ENCODE data around the gene MAP4K1.
A peak's percentile ranks its signal among the peaks of the same experiment; 100 is the strongest.
"Not testable (repeated sequence)": the region's sequence is repeated elsewhere in the genome, so short reads cannot be mapped to it uniquely, and the experiment has no call there.

MAP4K1 gene

DNA sequence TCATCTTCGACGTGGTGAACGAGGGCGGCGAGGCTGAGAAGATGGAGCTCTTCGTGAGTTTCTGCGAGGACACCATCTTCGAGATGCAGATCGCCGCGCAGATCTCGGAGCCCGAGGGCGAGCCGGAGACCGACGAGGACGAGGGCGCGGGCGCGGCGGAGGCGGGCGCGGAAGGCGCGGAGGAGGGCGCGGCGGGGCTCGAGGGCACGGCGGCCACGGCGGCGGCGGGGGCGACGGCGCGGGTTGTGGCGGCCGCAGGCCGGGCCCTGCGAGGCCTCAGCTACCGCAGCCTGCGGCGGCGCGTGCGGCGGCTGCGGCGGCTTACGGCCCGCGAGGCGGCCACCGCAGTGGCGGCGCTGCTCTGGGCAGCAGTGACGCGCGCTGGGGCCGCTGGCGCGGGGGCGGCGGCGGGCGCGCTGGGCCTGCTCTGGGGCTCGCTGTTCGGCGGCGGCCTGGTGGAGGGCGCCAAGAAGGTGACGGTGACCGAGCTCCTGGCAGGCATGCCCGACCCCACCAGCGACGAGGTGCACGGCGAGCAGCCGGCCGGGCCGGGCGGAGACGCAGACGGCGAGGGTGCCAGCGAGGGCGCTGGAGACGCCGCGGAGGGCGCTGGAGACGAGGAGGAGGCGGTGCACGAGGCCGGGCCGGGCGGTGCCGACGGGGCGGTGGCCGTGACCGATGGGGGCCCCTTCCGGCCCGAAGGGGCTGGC, 52.6 kb downstream of the MAP4K1 start:
- Histone ChIP-seq H3K4me3 (ENCODE audit: low read depth, low read length) (peak overlapping the region; percentile 69), H3K4me1 (ENCODE audit: control insufficient read depth, insufficient read depth, low read length, unreplicated experiment) (no peaks in the 10 kb centered on the region), H3K27me3 (ENCODE audit: insufficient read depth, low read length) (peaks cover 4% of the 10 kb centered on the region; the same call in 1 of the 2 replicates), H3K79me2 (ENCODE audit: control insufficient read depth, insufficient read depth, low read length, unreplicated experiment) (no peaks in the 10 kb centered on the region), H3K36me3 (ENCODE audit: insufficient read depth, low read length) (no peaks in the 10 kb centered on the region), H3K27ac (ENCODE audit: low read depth, low read length) (no peak overlapping the region), H2AFZ (ENCODE audit: low read length, unreplicated experiment) (peak overlapping the region; percentile 38)

DNA sequence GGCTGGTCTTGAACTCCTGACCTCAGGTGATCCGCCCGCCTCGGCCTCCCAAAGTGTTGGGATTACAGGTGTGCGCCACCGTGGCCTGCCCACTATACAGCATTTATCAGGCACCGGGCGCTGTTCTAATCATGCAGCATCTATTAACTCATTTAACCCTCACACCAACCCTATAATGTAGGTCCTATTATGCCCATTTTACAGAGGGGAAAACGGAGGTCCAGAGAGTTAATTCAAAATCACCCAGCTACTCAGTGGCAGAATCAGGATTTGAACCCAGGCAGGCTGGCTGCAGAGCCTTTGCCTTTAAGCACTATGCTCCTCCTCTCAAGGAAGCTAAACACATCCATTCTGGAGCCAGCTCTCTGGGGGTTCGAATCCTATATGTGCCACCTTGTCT, 54.3 kb downstream of the MAP4K1 start:
- Histone ChIP-seq H3K36me3 (ENCODE audit: insufficient read depth, low read length) (no peaks in the 10 kb centered on the region), H3K27ac (ENCODE audit: low read depth, low read length) (no peak overlapping the region), H2AFZ (ENCODE audit: low read length, unreplicated experiment) (no peak overlapping the region), H3K4me1 (ENCODE audit: control insufficient read depth, insufficient read depth, low read length, unreplicated experiment) (no peaks in the 10 kb centered on the region), H3K27me3 (ENCODE audit: insufficient read depth, low read length) (peaks cover 4% of the 10 kb centered on the region; the same call in 1 of the 2 replicates), H3K79me2 (ENCODE audit: control insufficient read depth, insufficient read depth, low read length, unreplicated experiment) (no peaks in the 10 kb centered on the region), H3K4me3 (ENCODE audit: low read depth, low read length) (no peak overlapping the region)

- H3K27ac ChIP-seq (ENCODE audit: low read depth, low read length) = no peak overlapping the region
- no peak overlapping the region for H3K4me3 ChIP-seq (ENCODE audit: low read depth, low read length)
- no peaks in the 10 kb centered on the region for H3K79me2 ChIP-seq (ENCODE audit: control insufficient read depth, insufficient read depth, low read length, unreplicated experiment)
- H3K4me1 ChIP-seq (ENCODE audit: control insufficient read depth, insufficient read depth, low read length, unreplicated experiment) = no peaks in the 10 kb centered on the region
- no peak overlapping the region for H2AFZ ChIP-seq (ENCODE audit: low read length, unreplicated experiment)
- H3K36me3 ChIP-seq (ENCODE audit: insufficient read depth, low read length) = no peaks in the 10 kb centered on the region
- H3K27me3 ChIP-seq (ENCODE audit: insufficient read depth, low read length) = peaks cover 4% of the 10 kb centered on the region; the same call in 1 of the 2 replicates
Measured at GRCh38 chr19:38562096-38562495, 55.7 kb downstream of the MAP4K1 start.

DNA sequence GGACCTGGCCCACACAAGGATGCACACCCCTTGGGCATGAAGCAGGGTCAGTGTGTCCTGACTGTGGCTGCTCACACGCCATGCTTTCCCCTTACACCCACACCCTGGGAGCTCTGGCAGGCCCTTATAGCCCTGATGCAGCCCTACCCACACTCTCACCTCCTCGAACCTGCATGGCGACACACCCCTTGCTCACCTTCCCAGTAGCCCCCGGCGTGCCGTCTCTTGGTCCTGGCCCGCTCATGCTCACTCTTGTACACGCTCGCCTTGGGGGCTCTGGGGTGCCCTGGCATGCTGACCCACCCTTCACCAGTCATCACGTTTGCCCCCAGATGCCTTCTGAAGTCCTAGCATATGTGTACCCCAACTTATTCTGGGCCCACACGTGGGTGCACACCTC, 56.1 kb downstream of the MAP4K1 start:
- Histone ChIP-seq H3K36me3 (ENCODE audit: insufficient read depth, low read length) (no peaks in the 10 kb centered on the region), H3K79me2 (ENCODE audit: control insufficient read depth, insufficient read depth, low read length, unreplicated experiment) (no peaks in the 10 kb centered on the region), H3K4me3 (ENCODE audit: low read depth, low read length) (no peak overlapping the region), H3K27me3 (ENCODE audit: insufficient read depth, low read length) (peaks cover 4% of the 10 kb centered on the region; the same call in 1 of the 2 replicates), H3K27ac (ENCODE audit: low read depth, low read length) (no peak overlapping the region), H3K4me1 (ENCODE audit: control insufficient read depth, insufficient read depth, low read length, unreplicated experiment) (no peaks in the 10 kb centered on the region), H2AFZ (ENCODE audit: low read length, unreplicated experiment) (no peak overlapping the region)

- no peak overlapping the region for H2AFZ ChIP-seq (ENCODE audit: low read length, unreplicated experiment)
- no peaks in the 10 kb centered on the region for H3K79me2 ChIP-seq (ENCODE audit: control insufficient read depth, insufficient read depth, low read length, unreplicated experiment)
- H3K36me3 ChIP-seq (ENCODE audit: insufficient read depth, low read length) = no peaks in the 10 kb centered on the region
- no peaks in the 10 kb centered on the region for H3K4me1 ChIP-seq (ENCODE audit: control insufficient read depth, insufficient read depth, low read length, unreplicated experiment)
- H3K27me3 ChIP-seq (ENCODE audit: insufficient read depth, low read length) = peaks cover 4% of the 10 kb centered on the region; the same call in 1 of the 2 replicates
- no peak overlapping the region for H3K27ac ChIP-seq (ENCODE audit: low read depth, low read length)
- H3K4me3 ChIP-seq (ENCODE audit: low read depth, low read length) = no peak overlapping the region
Measured at GRCh38 chr19:38561053-38561606, 56.6 kb downstream of the MAP4K1 start.

DNA sequence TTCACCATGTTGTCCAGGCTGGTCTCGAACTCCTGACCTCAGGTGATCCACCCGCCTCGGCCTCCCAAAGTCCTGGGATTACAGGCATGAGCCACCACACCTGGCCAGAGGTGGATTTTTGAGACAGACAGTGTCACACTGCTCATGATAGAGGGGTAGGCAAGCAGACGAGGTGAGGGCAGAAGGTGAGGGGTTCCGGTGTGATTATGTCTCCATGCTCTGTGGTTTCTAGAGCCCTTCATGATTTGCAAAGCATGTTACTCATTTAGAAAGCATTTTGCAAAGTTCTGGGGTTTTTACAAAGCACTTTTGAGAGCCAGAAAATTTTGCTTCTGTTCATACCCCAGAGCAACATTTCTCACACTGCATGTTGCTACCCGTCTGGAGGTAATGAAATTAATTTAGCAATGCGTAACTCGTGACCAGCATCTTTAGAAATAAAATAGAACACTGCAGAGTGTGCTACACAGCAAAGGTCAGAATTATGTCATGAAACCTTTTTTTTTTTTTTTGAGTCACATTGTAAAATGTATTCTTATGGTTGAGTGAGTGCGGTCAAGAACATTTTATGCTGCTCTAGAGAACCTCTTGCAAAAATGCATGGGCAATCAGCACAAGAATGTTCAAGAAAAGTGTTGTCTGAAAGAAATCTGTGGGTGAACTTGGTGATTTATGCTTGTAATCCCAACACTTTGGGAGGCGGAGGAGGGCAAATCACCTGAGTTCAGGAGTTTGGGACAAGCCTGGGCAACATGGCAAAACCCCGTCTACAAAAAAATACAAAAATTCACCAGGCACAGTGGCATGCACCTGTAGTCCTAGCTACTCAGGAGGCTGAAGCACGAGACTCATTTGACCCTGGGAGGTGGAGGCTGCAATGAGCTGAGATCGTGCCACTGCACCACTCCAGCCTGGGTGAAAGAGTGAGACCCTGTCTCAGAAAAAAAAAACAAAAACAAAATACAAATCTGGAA, 58.0 kb downstream of the MAP4K1 start:
- Histone ChIP-seq H3K4me1 (ENCODE audit: control insufficient read depth, insufficient read depth, low read length, unreplicated experiment) (no peaks in the 10 kb centered on the region), H2AFZ (ENCODE audit: low read length, unreplicated experiment) (no peak overlapping the region), H3K79me2 (ENCODE audit: control insufficient read depth, insufficient read depth, low read length, unreplicated experiment) (no peaks in the 10 kb centered on the region), H3K27ac (ENCODE audit: low read depth, low read length) (no peak overlapping the region), H3K36me3 (ENCODE audit: insufficient read depth, low read length) (no peaks in the 10 kb centered on the region), H3K4me3 (ENCODE audit: low read depth, low read length) (no peak overlapping the region), H3K27me3 (ENCODE audit: insufficient read depth, low read length) (peaks cover 2% of the 10 kb centered on the region; the same call in 1 of the 2 replicates)

DNA sequence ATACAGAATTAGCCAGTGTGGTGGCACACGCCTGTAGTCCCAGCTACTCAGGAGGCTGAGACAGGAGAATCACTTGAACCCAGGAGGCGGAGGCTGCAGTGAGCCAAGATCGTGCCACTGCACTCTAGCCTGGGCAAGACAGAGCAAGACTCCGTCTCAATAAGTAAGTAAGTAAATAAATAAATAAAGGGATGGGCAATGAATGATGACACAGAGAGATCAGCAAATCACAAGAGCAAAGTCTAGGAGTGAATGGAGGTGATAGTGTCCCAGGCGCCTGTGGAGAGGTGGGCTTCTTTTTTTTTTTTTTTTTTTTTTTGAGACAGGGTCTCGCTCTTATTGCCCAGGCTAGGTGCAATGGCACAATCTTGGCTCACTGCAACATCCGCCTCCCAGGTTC, 58.8 kb downstream of the MAP4K1 start:
- H2AFZ ChIP-seq (ENCODE audit: low read length, unreplicated experiment); H3K79me2 ChIP-seq (ENCODE audit: control insufficient read depth, insufficient read depth, low read length, unreplicated experiment); H3K36me3 ChIP-seq (ENCODE audit: insufficient read depth, low read length); H3K27ac ChIP-seq (ENCODE audit: low read depth, low read length); H3K4me1 ChIP-seq (ENCODE audit: control insufficient read depth, insufficient read depth, low read length, unreplicated experiment); H3K27me3 ChIP-seq (ENCODE audit: insufficient read depth, low read length); H3K4me3 ChIP-seq (ENCODE audit: low read depth, low read length): not testable (repeated sequence)

DNA sequence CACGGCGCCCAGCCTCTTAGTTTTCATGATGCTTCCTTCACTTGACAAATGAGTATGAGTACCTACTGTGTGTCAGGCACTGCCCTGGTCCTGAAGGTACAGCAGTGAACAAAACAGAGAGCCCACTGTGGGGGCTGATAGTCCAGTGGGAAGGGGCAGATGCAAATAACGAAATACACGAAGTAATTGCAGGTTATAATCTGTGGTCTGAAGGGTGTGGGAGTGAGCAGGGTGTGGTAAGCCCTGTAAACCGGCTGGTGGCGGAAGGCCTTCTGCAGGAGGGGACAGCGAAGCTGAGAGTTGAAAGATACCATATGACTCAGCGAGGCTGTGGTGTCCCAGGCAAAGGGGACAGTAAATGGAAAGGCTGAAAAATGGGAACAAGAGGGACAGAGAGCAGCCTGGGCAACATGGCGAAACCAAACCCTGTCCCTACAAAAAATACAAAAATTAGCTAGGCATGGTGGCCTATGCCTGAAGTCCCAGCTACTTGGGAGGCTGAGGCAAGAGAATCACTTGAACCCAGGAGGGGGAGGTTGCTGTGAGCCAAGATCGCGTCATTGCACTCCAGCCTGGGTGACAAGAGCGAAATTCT, 60.5 kb downstream of the MAP4K1 start:
- Histone ChIP-seq H3K79me2 (ENCODE audit: control insufficient read depth, insufficient read depth, low read length, unreplicated experiment) (no peaks in the 10 kb centered on the region), H3K27me3 (ENCODE audit: insufficient read depth, low read length) (no peaks in the 10 kb centered on the region), H3K4me3 (ENCODE audit: low read depth, low read length) (no peak overlapping the region), H2AFZ (ENCODE audit: low read length, unreplicated experiment) (no peak overlapping the region), H3K4me1 (ENCODE audit: control insufficient read depth, insufficient read depth, low read length, unreplicated experiment) (no peaks in the 10 kb centered on the region), H3K36me3 (ENCODE audit: insufficient read depth, low read length) (no peaks in the 10 kb centered on the region), H3K27ac (ENCODE audit: low read depth, low read length) (no peak overlapping the region)

DNA sequence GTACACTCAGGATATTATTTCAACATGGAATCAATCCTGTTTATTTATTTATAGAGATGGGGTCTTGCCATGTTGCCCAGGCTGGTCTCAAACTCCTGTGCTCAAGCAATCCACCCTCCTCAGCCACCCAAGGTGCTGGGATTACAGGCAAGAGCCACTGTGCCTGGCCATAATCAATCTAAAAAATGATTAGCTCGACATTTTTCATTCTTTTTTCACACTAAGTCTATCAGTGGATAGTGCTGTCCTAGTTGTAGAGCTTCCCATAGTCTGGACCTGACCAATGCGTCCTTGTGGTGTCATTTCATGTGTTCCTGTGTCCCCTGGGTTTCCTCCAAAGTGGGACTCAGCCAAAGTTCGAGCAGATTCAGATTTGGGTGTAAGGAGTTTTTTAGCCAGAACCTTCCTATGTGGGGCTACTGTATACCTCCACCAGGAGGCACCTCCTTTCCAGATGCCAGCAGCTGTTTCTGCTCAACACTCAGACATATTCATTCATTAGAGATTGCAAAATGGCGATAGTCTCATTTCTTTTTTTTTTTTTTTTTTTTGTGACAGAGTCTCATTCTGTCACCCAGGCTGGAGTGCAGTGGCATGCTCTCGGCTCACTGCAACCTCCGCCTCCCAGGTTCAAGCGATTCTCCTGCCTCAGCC, 61.1 kb downstream of the MAP4K1 start:
- no peaks in the 10 kb centered on the region; the same call in 1 of the 2 replicates for H3K27me3 ChIP-seq (ENCODE audit: insufficient read depth, low read length)
- H3K79me2 ChIP-seq (ENCODE audit: control insufficient read depth, insufficient read depth, low read length, unreplicated experiment) = no peaks in the 10 kb centered on the region
- H3K4me1 ChIP-seq (ENCODE audit: control insufficient read depth, insufficient read depth, low read length, unreplicated experiment) = no peaks in the 10 kb centered on the region
- H3K36me3 ChIP-seq (ENCODE audit: insufficient read depth, low read length) = no peaks in the 10 kb centered on the region
- no peak overlapping the region for H3K27ac ChIP-seq (ENCODE audit: low read depth, low read length)
- no peak overlapping the region for H3K4me3 ChIP-seq (ENCODE audit: low read depth, low read length)
- no peak overlapping the region for H2AFZ ChIP-seq (ENCODE audit: low read length, unreplicated experiment)

DNA sequence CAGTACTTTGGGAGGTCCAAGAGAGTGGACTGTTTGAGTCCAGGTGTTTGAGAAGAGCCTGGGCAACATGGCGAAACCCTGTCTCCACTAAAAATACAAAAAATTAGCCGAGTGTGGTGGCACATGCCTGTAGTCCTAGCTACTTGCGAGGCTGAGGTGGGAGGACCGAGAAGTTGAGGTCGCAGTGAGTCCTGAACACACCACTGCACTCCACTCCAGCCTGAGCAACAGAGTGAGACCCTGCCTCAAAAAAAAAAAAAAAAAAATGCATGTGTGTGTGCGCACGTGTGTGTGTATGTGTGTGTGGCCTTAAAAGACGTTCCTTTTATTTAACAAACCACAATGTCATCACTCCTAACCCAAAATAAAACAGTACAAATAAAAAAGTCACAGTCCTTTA, 62.6 kb downstream of the MAP4K1 start:
- Histone ChIP-seq H3K4me1 (ENCODE audit: control insufficient read depth, insufficient read depth, low read length, unreplicated experiment) (no peaks in the 10 kb centered on the region), H3K36me3 (ENCODE audit: insufficient read depth, low read length) (no peaks in the 10 kb centered on the region), H3K4me3 (ENCODE audit: low read depth, low read length) (no peak overlapping the region), H3K27me3 (ENCODE audit: insufficient read depth, low read length) (no peaks in the 10 kb centered on the region; the same call in none of the 2 replicates), H2AFZ (ENCODE audit: low read length, unreplicated experiment) (no peak overlapping the region), H3K79me2 (ENCODE audit: control insufficient read depth, insufficient read depth, low read length, unreplicated experiment) (no peaks in the 10 kb centered on the region), H3K27ac (ENCODE audit: low read depth, low read length) (no peak overlapping the region)

All from ACC112 (cell line).